Measurements from ENCODE around the gene UBR1. TPM values are rescaled to one million over a fixed set of nuclear protein-coding genes. Genes with fewer than 3 reads are reported as not detected.
A peak's percentile ranks its signal among the peaks of the same experiment; 100 is the strongest.

UBR1 gene
- total RNA-seq (10 to 100 TPM; 20.4 to 25.1 (median 22.9) TPM), polyA plus RNA-seq (10 to 100 TPM in 1 of 3 donors, 1 to 10 TPM in 2; 4.8 to 16.2 (median 5.4) TPM)
- long read RNA-seq, donor 1, partial matches to known transcripts = 7 of 8 reads
- long read RNA-seq, donor 1, other reads (novel, unspliced or antisense) = 1 of 8 reads
- long read RNA-seq, donor 2, partial matches to known transcripts = 9 of 17 reads
- long read RNA-seq, donor 2, other reads (novel, unspliced or antisense) = 5 of 17 reads

- Histone ChIP-seq H3K36me3 (ENCODE audit: insufficient read depth in 1 of 2, low read depth in 1 of 2) (peaks cover 0 to 2% of the 10 kb centered on the region in 2 donors), H3K4me1 (peaks cover 37% of the 10 kb centered on the region), H3K4me3 (peak within 1 kb of the TSS; percentile 93), H3K27ac (peak within 1 kb of the TSS; percentile 94), H3K9me3 (no peaks in the 10 kb centered on the region), H3K27me3 (ENCODE audit: insufficient read depth in 3 of 3, low read length in 2 of 3) (no peaks in the 10 kb centered on the region)
- ATAC-seq (peak; percentile 91 to 94 (median 92)), DNase-seq (peak; percentile 92 to 95)
- TF ChIP-seq CTCF (IDR thresholded peaks at IDR 0.05) = no peak
- 0% methylated on average over 33 of the region's 33 CpGs for WGBS, 3 donors
- intact Hi-C loops (cut with DNase I) = loop anchor here in 1 of 2 donors (5.0 to 10.0 kb wide), 2 partner anchors 76 to 219 kb away; no protein-coding TSS in a partner anchor
These were observed at the start of gene UBR1 for GRCh38 chr15:43105778-43106485. UBR1 (minus strand) TSS chr15:43106038; CDS start chr15:43106022, 16 bp downstream.

GRCh38 chr15:43153269-43153668 is 47.4 kb upstream of the UBR1 start:
- TF ChIP-seq CTCF (IDR thresholded peaks at IDR 0.05) = no peak
- DNase-seq (no peak), ATAC-seq (no peak)
- Histone ChIP-seq H3K36me3 (ENCODE audit: insufficient read depth in 1 of 2, low read depth in 1 of 2) (peaks cover 2 to 99% of the 10 kb centered on the region in 2 donors), H3K27me3 (ENCODE audit: insufficient read depth in 3 of 3, low read length in 2 of 3) (no peaks in the 10 kb centered on the region), H3K4me1 (no peaks in the 10 kb centered on the region), H3K4me3 (no peak overlapping the region), H3K9me3 (no peaks in the 10 kb centered on the region), H3K27ac (no peak overlapping the region)
- intact Hi-C loops (cut with DNase I) = no loop called here

GRCh38 chr15:43151688-43152087 is 45.9 kb upstream of the UBR1 start:
- no peak overlapping the region for H3K4me3 ChIP-seq
- no peaks in the 10 kb centered on the region for H3K9me3 ChIP-seq
- H3K36me3 ChIP-seq (ENCODE audit: insufficient read depth in 1 of 2, low read depth in 1 of 2) = peaks cover 2 to 99% of the 10 kb centered on the region in 2 donors
- no peak for TF ChIP-seq CTCF (IDR thresholded peaks at IDR 0.05)
- no peak for ATAC-seq
- DNase-seq = no peak
- WGBS, 3 donors = 92 to 99% (median 97%) methylated on average over 2 of the region's 2 CpGs
- intact Hi-C loops (cut with DNase I) = no loop called here
- H3K4me1 ChIP-seq = no peaks in the 10 kb centered on the region
- H3K27ac ChIP-seq = no peak overlapping the region
- H3K27me3 ChIP-seq (ENCODE audit: insufficient read depth in 3 of 3, low read length in 2 of 3) = no peaks in the 10 kb centered on the region

- 91 to 92% (median 91%) methylated on average over 5 of the region's 5 CpGs for WGBS, 3 donors
- H3K36me3 ChIP-seq (ENCODE audit: insufficient read depth in 1 of 2, low read depth in 1 of 2) = peaks cover 2 to 97% of the 10 kb centered on the region in 2 donors
These were observed 44.5 kb upstream of the UBR1 start for GRCh38 chr15:43150191-43150929.

More at GRCh38 chr15:43150191-43150929, 44.5 kb upstream of the UBR1 start:
- Histone ChIP-seq H3K4me3 (no peak overlapping the region), H3K4me1 (no peaks in the 10 kb centered on the region), H3K27me3 (ENCODE audit: insufficient read depth in 3 of 3, low read length in 2 of 3) (no peaks in the 10 kb centered on the region), H3K27ac (no peak overlapping the region), H3K9me3 (no peaks in the 10 kb centered on the region)
- DNase-seq = no peak
- intact Hi-C loops (cut with DNase I) = no loop called here
- TF ChIP-seq CTCF (IDR thresholded peaks at IDR 0.05) = no peak
- ATAC-seq = peak in 1 of 4 donors; percentile 35
